SU-DHL-6 (cell line): Measurements from ENCODE around the gene STX8.

Source experiments
- H2AFZ ChIP-seq: fragments of 200-600 bp; sonication (generic); 2 replicates; pipeline ENCODE4 v1.6.1; 2014; ENCODE audit warnings: low read depth, mild to moderate bottlenecking, moderate library complexity, mixed read lengths, antibody characterized with exemption, low read length; ENCODE audit not compliant: severe bottlenecking
- H3F3A ChIP-seq: fragments of 200-600 bp; shearing (Covaris generic); 2 replicates; pipeline ENCODE4 v1.6.0; 2016; ENCODE audit warnings: antibody characterized with exemption, mild to moderate bottlenecking; ENCODE audit not compliant: insufficient read depth
- H3K27ac ChIP-seq: fragments of 200-600 bp; sonication (generic); 2 replicates; pipeline ENCODE4 v1.5.1; 2016; ENCODE audit warnings: low read depth, mild to moderate bottlenecking, low read length, moderate library complexity, mixed read lengths
- H3K27me3 ChIP-seq: fragments of 200-600 bp; sonication (generic), shearing (Covaris generic); 2 replicates; pipeline ENCODE4 v1.6.0; 2014; ENCODE audit warnings: mild to moderate bottlenecking, low read length
- H3K36me3 ChIP-seq: fragments of 200-600 bp; sonication (generic); 2 replicates; pipeline ENCODE4 v1.6.1; 2014; ENCODE audit warnings: mild to moderate bottlenecking, low read length, mixed read lengths
- H3K4me2 ChIP-seq: fragments of 300-600, 200-600 bp; shearing (Covaris generic), sonication (generic); 2 replicates; pipeline ENCODE4 v1.6.0; 2014; ENCODE audit warnings: low read length, low read depth, mild to moderate bottlenecking; ENCODE audit not compliant: poor library complexity, severe bottlenecking
- H3K4me3 ChIP-seq: fragments of 200-600 bp; sonication (generic); 2 replicates; pipeline ENCODE4 v1.5.1; 2014; ENCODE audit warnings: antibody characterized with exemption, low read length, mild to moderate bottlenecking, mixed read lengths; ENCODE audit not compliant: insufficient read depth, poor library complexity, severe bottlenecking
- H3K79me2 ChIP-seq: fragments of 200-600 bp; sonication (generic); 2 replicates; pipeline ENCODE4 v1.6.1; 2014; ENCODE audit warnings: mild to moderate bottlenecking, low read length, moderate library complexity; ENCODE audit not compliant: insufficient read depth
- H3K9ac ChIP-seq: fragments of 200-600 bp; sonication (generic); 2 replicates; pipeline ENCODE4 v1.7.0; 2014; ENCODE audit warnings: mild to moderate bottlenecking, low read length
- H3K9me2 ChIP-seq: fragments of 200-600 bp; sonication (generic); replicated peaks from 2 replicates; pipeline ENCODE4 v1.6.1; 2014; ENCODE audit warnings: low read length; ENCODE audit not compliant: insufficient read depth
- H3K9me3 ChIP-seq: fragments of 200-600 bp; sonication (generic); 2 replicates; pipeline ENCODE4 v1.6.1; 2014; ENCODE audit warnings: low read length, mixed read lengths; ENCODE audit not compliant: insufficient read depth
- H4K20me1 ChIP-seq: fragments of 200-600 bp; sonication (generic); 2 replicates; pipeline ENCODE4 v1.6.1; 2014; ENCODE audit warnings: low read depth, mild to moderate bottlenecking, antibody characterized with exemption, low read length, moderate library complexity, mixed read lengths
- EZH2phosphoT487 ChIP-seq: fragments of 200-600 bp; sonication (generic), shearing (Covaris generic); conservative IDR thresholded peaks from 2 replicates; pipeline ENCODE4 v1.6.1; 2018; ENCODE audit warnings: mild to moderate bottlenecking, antibody characterized with exemption, low read length, moderate library complexity, mixed read lengths
- TF ChIP-seq, protein P1 (sequence below): fragments of 200-600 bp; sonication (generic); IDR thresholded peaks from one replicate; pipeline ENCODE4 v1.5.1; 2017; ENCODE audit warnings: antibody characterized with exemption, mild to moderate bottlenecking, low read length, moderate library complexity; ENCODE audit not compliant: insufficient read depth, poor library complexity, severe bottlenecking

STX8 gene

DNA sequence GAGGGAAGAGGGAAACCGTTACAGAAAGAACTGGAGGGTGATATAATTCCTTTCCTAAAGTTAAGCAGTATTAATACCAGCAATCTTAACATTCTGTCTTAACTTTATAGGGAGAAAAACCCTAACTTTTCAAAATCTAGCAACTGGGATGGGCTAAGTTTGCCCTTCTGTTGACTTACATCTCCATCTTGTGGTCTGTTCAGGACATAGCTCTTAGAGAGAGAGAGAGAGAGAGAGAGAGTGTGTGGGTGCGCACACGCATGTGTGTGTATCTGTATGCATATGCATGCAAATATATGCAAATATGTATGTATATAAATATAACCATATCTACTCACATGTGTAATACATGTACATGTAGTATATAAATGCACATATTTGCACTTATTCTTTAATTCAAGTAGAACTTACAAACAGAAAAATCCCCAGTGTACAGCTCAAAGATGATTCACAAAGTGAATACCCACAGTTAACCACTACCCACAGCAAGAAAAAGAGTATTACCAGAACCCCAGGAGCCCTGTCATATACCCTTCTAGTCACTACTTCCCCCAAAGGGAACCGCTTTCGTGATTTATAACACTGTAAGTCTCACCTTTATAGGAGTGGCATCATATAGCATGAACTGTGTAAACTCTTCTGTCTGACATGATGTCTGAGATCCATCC lies 46.5 kb downstream of the STX8 start:
- no peaks in the 10 kb centered on the region for H3K27me3 ChIP-seq
- H4K20me1 ChIP-seq, result no peaks in the 10 kb centered on the region
- no peaks in the 10 kb centered on the region for H3K36me3 ChIP-seq
- H3K9ac ChIP-seq, result no peak overlapping the region
- H3K4me3 ChIP-seq, result no peak overlapping the region
- no peaks in the 10 kb centered on the region for H3K79me2 ChIP-seq
- no peak overlapping the region for H3K27ac ChIP-seq
- H3K9me3 ChIP-seq, result no peaks in the 10 kb centered on the region
- H2AFZ ChIP-seq, result no peak overlapping the region
- no peak overlapping the region for H3K4me2 ChIP-seq
- TF ChIP-seq, protein P1, sequence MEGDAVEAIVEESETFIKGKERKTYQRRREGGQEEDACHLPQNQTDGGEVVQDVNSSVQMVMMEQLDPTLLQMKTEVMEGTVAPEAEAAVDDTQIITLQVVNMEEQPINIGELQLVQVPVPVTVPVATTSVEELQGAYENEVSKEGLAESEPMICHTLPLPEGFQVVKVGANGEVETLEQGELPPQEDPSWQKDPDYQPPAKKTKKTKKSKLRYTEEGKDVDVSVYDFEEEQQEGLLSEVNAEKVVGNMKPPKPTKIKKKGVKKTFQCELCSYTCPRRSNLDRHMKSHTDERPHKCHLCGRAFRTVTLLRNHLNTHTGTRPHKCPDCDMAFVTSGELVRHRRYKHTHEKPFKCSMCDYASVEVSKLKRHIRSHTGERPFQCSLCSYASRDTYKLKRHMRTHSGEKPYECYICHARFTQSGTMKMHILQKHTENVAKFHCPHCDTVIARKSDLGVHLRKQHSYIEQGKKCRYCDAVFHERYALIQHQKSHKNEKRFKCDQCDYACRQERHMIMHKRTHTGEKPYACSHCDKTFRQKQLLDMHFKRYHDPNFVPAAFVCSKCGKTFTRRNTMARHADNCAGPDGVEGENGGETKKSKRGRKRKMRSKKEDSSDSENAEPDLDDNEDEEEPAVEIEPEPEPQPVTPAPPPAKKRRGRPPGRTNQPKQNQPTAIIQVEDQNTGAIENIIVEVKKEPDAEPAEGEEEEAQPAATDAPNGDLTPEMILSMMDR, result no peak
- no peak for TF ChIP-seq EZH2phosphoT487
- H3K9me2 ChIP-seq, result no peaks in the 10 kb centered on the region
- no peaks in the 10 kb centered on the region for H3F3A ChIP-seq

DNA sequence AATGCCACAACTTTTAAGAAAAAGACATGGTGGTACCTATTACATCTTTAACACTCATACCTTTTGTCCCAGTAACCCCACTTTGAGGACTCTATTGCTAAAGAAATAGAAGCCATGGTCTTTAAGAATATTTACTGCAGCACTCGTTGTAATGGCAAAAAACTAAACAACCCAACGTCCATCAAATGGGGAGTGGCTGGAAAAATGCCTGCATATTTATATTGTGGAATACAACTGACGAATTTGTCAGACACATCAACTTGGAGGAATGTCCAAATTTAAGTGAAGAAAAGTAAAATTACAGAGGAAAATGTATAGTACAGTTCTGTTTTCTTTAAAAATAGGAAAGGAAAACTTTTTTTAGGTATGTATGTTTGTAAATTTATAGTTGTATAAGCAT lies 47.8 kb downstream of the STX8 start:
- Histone ChIP-seq H3K4me3 (no peak overlapping the region), H3K9ac (no peak overlapping the region), H2AFZ (no peak overlapping the region), H3K27me3 (no peaks in the 10 kb centered on the region), H3K9me3 (no peaks in the 10 kb centered on the region), H3K4me2 (no peak overlapping the region), H3K27ac (no peak overlapping the region), H3K36me3 (no peaks in the 10 kb centered on the region), H4K20me1 (no peaks in the 10 kb centered on the region), H3F3A (no peaks in the 10 kb centered on the region), H3K79me2 (no peaks in the 10 kb centered on the region), H3K9me2 (no peaks in the 10 kb centered on the region)
- no peak for TF ChIP-seq EZH2phosphoT487
- TF ChIP-seq, protein P1, result no peak

DNA sequence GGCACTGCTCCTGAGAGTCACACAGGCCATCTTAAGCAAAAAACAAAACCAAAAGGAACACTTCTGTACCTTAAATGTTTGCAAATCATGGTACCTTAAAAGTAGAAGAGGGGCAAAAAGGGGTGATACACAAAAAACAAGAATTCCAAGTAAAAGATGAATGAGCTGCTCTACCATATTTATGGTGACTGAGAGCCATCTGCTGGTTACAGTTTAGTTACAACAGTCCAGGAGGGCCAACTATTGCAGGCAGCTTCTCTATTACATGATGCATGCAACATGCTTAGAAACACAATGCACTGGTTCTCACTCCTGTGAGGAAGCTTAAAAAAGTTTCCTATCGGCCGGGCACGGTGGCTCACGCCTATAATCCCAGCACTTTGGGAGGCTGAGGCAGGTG lies 53.5 kb downstream of the STX8 start:
- H3K27me3 ChIP-seq, result no peaks in the 10 kb centered on the region
- no peaks in the 10 kb centered on the region for H3K9me2 ChIP-seq
- H3F3A ChIP-seq, result no peaks in the 10 kb centered on the region
- H3K79me2 ChIP-seq, result no peaks in the 10 kb centered on the region
- H3K9ac ChIP-seq, result no peak overlapping the region
- no peak for TF ChIP-seq EZH2phosphoT487
- TF ChIP-seq, protein P1, result no peak
- no peaks in the 10 kb centered on the region for H3K9me3 ChIP-seq
- H3K27ac ChIP-seq, result no peak overlapping the region
- no peak overlapping the region for H3K4me2 ChIP-seq
- no peak overlapping the region for H3K4me3 ChIP-seq
- H3K36me3 ChIP-seq, result no peaks in the 10 kb centered on the region
- no peaks in the 10 kb centered on the region for H4K20me1 ChIP-seq
- H2AFZ ChIP-seq, result no peak overlapping the region
